ENCODE results near the gene ADAM8. TPM values are rescaled to one million over a fixed set of nuclear protein-coding genes. Genes with fewer than 3 reads are reported as not detected.

The ADAM8 gene
- total and polyA plus RNA-seq, 10 of the 15 experiments (the other 5 are each of a cell fraction or from before 2014, with no cell fraction given), result 0.37 to 92.7 (median 21.7) TPM

GRCh38 chr10:133249975-133250754 lies 26.5 kb downstream of the ADAM8 start:
- ChIA-PET CTCF (no interaction called here), POLR2A (no interaction called here), RAD21 (ENCODE audit: unreplicated experiment) (no interaction called here), SMC1A (ENCODE audit: uncharacterized antibody, unreplicated experiment) (no interaction called here)
- Histone ChIP-seq H3K79me2 (ENCODE audit: control insufficient read depth, insufficient read depth, low read length) (no peaks in the 10 kb centered on the region), H3K27me3 (replicated peaks in 1 of 2; ENCODE audit: control insufficient read depth in 2 of 2, insufficient read depth in 2 of 2, low read length in 1 of 2) (no peaks in the 10 kb centered on the region), H3K4me3 (no peak overlapping the region), H3K9me3 (replicated peaks; ENCODE audit: control insufficient read depth, insufficient read depth, low read length) (no peaks in the 10 kb centered on the region), H3K4me2 (ENCODE audit: control insufficient read depth, insufficient read depth) (no peak overlapping the region), H3K36me3 (ENCODE audit: control insufficient read depth in 2 of 2, insufficient read depth in 2 of 2, low read length in 1 of 2) (no peaks in the 10 kb centered on the region), H3K9ac (ENCODE audit: control insufficient read depth, insufficient read depth, low read length) (no peak overlapping the region), H2AFZ (ENCODE audit: control insufficient read depth, low read depth, low read length) (no peak overlapping the region), H3K4me1 (ENCODE audit: control insufficient read depth, insufficient read depth, low read length) (no peaks in the 10 kb centered on the region), H4K20me1 (ENCODE audit: control insufficient read depth, insufficient read depth) (no peaks in the 10 kb centered on the region; the same call in 1 of the 2 replicates), H3K27ac (ENCODE audit: control insufficient read depth, insufficient read depth) (no peak overlapping the region)
- in situ Hi-C loops (cut with MboI) (no loop called here), intact Hi-C loops (cut with micrococcal nuclease; ENCODE audit: unreplicated experiment) (no loop called here)
- no TSS peak for BruUV-seq (replicated peaks)
- no peak for DNase-seq (ENCODE audit: low read depth, low spot score)
- 39% methylated on average over 11 of the region's 11 CpGs for WGBS (ENCODE audit: insufficient coverage, insufficient replicate concordance, low lambda C conversion rate, missing lambda C conversion rate)
- no peak for ATAC-seq
- TF ChIP-seq MLLT1 (IDR thresholded peaks at IDR 0.05) (no peak), ZNF622 (IDR thresholded peaks at IDR 0.05) (no peak), IRF3 (IDR thresholded peaks at IDR 0.05) (no peak), HSF1 (IDR thresholded peaks at IDR 0.05; ENCODE audit: low read depth, low read length) (no peak), MEF2B (IDR thresholded peaks at IDR 0.05; ENCODE audit: partially characterized antibody, poor library complexity, severe bottlenecking) (no peak), RELA (IDR thresholded peaks at IDR 0.05; ENCODE audit: borderline replicate concordance, partially characterized antibody) (no peak), SPI1 (IDR thresholded peaks at IDR 0.05; ENCODE audit: borderline replicate concordance, insufficient read depth, low read depth, low read length) (no peak), EED (IDR thresholded peaks at IDR 0.05; ENCODE audit: low read depth) (no peak)
- FAIRE-seq, result no peak
